AG04450 (cell line): ENCODE measurements around the gene DNAH8. TPM values are rescaled to one million over a fixed set of nuclear protein-coding genes. Genes with fewer than 3 reads are reported as not detected.

Experiments
- CTCF ChIA-PET: fragments of 300-600, 350-600 bp; formaldehyde crosslinking; extraction: SDS; loops from one replicate; lab custom pipeline; 2022; ENCODE audit warnings: antibody characterized with exemption, inconsistent platforms; lab: Charles Lee
- POLR2A ChIA-PET: fragments of 350-600 bp; formaldehyde crosslinking; extraction: SDS; loops from one replicate; lab custom pipeline; 2021; ENCODE audit warnings: antibody characterized with exemption, inconsistent platforms; lab: Yijun Ruan, JAX
- DNase-seq: peaks from one replicate; pipeline ENCODE4 v3.0.0-alpha.2; 2011; ENCODE audit warnings: low read depth, low spot score
- H3K27ac ChIP-seq: one replicate; pipeline ENCODE4 v1.5.1; 2012; ENCODE audit warnings: low read depth, low read length, control low read depth
- H3K27me3 ChIP-seq: one replicate; pipeline ENCODE4 v1.6.0; 2012; ENCODE audit warnings: low read length; ENCODE audit not compliant: control insufficient read depth, insufficient read depth
- H3K4me3 ChIP-seq: 2 replicates; pipeline ENCODE4 v1.5.1; 2011; ENCODE audit warnings: mild to moderate bottlenecking, low read depth, low read length, control low read depth
- H3K9me3 ChIP-seq: 2 replicates; pipeline ENCODE4 v1.5.1; 2012; ENCODE audit warnings: low read length; ENCODE audit not compliant: control insufficient read depth, insufficient read depth
- polyA plus RNA-seq: library from polyadenylated mRNA; depleted of rRNA; stranded (reverse); fragments of >200 nt; gene quantifications from 2 replicates; pipeline ENCODE4 v1.2.3, GENCODE V29; 2011
- TF ChIP-seq, protein P1 (sequence below): IDR thresholded peaks from 2 replicates; pipeline ENCODE4 v1.5.1; 2011; ENCODE audit warnings: low read depth, low read length, control low read depth, inconsistent platforms

DNAH8 gene
- polyA plus RNA-seq, 1 experiment: not detected

DNA sequence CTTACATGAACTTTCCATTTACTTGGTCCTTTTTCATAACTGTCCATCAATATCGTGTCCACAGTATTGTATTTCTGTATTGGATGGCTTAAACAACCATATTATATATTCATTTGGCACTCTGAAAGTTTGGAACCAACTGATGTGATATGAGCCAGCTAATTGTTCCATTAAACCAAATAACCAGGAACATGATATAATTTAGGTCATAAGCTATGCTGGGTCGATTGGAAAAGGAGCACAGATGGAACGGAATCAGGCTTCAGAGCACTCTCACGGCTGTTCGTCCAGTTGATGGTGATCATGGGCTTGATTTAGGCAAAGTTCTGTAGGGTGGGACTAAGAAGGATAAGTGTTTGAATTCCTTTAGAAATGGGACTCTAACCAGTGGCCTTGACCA is 142.7 kb downstream of the DNAH8 start:
- no peaks in the 10 kb centered on the region for H3K9me3 ChIP-seq
- no peak overlapping the region for H3K27ac ChIP-seq
- POLR2A ChIA-PET: no interaction called here
- H3K27me3 ChIP-seq: no peaks in the 10 kb centered on the region
- TF ChIP-seq, protein P1, sequence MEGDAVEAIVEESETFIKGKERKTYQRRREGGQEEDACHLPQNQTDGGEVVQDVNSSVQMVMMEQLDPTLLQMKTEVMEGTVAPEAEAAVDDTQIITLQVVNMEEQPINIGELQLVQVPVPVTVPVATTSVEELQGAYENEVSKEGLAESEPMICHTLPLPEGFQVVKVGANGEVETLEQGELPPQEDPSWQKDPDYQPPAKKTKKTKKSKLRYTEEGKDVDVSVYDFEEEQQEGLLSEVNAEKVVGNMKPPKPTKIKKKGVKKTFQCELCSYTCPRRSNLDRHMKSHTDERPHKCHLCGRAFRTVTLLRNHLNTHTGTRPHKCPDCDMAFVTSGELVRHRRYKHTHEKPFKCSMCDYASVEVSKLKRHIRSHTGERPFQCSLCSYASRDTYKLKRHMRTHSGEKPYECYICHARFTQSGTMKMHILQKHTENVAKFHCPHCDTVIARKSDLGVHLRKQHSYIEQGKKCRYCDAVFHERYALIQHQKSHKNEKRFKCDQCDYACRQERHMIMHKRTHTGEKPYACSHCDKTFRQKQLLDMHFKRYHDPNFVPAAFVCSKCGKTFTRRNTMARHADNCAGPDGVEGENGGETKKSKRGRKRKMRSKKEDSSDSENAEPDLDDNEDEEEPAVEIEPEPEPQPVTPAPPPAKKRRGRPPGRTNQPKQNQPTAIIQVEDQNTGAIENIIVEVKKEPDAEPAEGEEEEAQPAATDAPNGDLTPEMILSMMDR: no peak
- H3K4me3 ChIP-seq: no peak overlapping the region
- CTCF ChIA-PET: no interaction called here
- no peak for DNase-seq

DNA sequence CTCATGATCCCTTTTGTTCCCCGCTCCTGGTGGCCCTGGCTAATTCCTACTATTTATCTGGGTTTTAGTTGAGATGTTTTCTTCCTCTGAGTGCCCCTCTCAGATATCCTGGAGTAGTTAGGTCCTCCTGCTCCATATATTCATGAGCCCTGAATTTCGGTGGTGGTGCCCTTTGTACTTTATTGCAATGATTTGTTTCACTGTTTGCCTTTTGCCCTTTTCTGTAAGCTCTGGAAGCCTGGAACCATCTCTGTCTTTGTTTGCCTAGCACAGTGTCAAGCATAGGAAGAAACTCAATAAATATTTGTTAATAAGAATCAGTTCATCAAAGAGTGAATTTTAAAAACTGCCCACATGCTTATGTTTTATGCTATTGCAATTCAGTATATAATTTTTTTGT is 144.9 kb downstream of the DNAH8 start:
- H3K27me3 ChIP-seq: no peaks in the 10 kb centered on the region
- ChIA-PET POLR2A (no interaction called here), CTCF (interaction anchor here (1.1 kb wide), 1 partner anchor 12 kb away, joined by 5 read pairs; no protein-coding TSS in a partner anchor)
- TF ChIP-seq, protein P1: no peak
- H3K27ac ChIP-seq: no peak overlapping the region
- no peaks in the 10 kb centered on the region for H3K9me3 ChIP-seq
- no peak for DNase-seq
- H3K4me3 ChIP-seq: no peak overlapping the region

DNA sequence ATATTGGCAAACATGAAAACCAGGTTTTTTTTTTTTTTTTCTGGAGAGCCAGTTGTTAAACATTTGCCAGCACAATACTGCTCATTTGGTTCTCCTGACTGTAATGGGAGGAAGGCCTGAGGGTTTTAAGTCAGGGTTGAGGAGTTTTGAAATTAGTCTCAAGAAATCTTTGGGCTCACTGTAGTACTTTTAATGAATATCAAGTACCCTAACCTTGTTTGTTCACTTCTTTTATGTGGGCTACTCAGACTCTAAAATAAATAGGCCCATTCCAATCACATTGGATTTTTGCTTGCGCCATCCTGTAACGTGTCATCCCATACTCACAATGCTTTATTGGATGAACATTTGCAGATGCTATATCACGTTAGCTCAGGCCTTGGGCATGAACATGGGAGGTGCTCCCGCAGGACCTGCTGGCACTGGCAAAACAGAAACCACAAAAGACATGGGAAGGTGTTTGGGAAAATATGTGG is 146.9 kb downstream of the DNAH8 start:
- TF ChIP-seq, protein P1: no peak
- no peak for DNase-seq
- CTCF ChIA-PET: interaction anchor here (0.7 kb wide), 1 partner anchor 11 kb away, joined by 3 read pairs; no protein-coding TSS in a partner anchor
- Histone ChIP-seq H3K4me3 (no peak overlapping the region), H3K9me3 (no peaks in the 10 kb centered on the region), H3K27me3 (no peaks in the 10 kb centered on the region), H3K27ac (no peak overlapping the region)
- POLR2A ChIA-PET: no interaction called here

DNA sequence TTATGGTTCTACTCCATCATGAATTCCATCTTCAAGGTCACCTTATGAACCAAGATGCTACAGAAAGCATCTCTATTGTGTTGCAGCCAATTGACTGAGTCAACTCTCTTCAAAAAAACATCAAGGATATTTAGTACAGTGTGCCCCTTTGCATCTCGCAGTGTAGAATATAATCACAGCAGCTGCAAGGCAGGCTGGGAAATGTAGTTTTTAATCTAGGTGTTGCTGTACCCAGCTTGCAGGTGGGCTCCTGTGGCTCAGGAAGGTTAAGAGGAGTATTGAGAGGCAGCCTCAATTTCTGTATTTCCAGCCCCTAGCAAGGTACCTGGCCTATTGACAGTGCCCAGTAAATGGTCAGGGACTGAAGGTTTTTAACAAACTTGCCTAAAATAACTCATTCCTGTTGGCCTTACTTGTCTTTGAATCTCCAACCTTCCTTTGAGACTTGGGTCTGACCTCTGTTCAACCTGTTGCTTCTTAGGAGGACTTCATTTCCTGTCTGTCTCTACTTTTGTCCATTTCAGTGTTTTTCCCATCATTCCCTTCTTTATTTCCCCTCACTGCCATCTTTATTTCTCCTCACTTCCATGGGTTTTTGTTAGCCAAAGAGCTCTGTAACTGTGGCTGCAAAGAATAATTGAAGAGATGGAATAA is 150.5 kb downstream of the DNAH8 start:
- TF ChIP-seq, protein P1: no peak
- H3K27ac ChIP-seq: no peak overlapping the region
- H3K4me3 ChIP-seq: no peak overlapping the region
- H3K27me3 ChIP-seq: no peaks in the 10 kb centered on the region
- no peaks in the 10 kb centered on the region for H3K9me3 ChIP-seq
- CTCF ChIA-PET: no interaction called here
- no peak for DNase-seq
- POLR2A ChIA-PET: no interaction called here

DNA sequence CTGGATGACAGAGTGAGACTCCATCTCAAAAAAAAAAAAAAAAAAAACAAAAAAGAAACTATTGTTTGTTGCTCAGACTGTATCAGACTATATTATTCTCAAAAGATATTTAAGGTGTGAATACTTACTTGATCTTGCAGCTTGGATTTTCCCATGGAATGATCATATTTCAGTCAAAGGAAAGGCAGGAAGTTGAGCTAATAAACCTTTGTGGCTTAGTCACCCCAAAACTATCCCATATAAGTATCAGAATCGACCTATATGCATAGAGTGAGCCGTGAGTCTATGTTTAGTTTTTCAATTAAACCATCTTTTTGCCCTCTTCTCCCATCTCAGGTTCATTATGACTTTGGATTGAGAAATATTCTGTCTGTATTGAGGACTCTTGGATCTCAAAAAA is 152.6 kb downstream of the DNAH8 start:
- Histone ChIP-seq H3K27ac (no peak overlapping the region), H3K9me3 (no peaks in the 10 kb centered on the region), H3K4me3 (no peak overlapping the region), H3K27me3 (no peaks in the 10 kb centered on the region)
- DNase-seq: no peak
- POLR2A ChIA-PET: no interaction called here
- CTCF ChIA-PET: no interaction called here
- TF ChIP-seq, protein P1: no peak
